NT2/D1 (cell line): ENCODE results near the gene RIPK4.

Source experiments
- DNase-seq: peaks from one replicate; pipeline ENCODE4 v3.0.0-alpha.2; 2011; ENCODE audit warnings: low read depth, low spot score
- H3K27me3 ChIP-seq: 2 replicates; pipeline ENCODE4 v1.6.0; 2011; ENCODE audit warnings: mild to moderate bottlenecking; ENCODE audit not compliant: insufficient read length, insufficient read depth
- H3K36me3 ChIP-seq: 2 replicates; pipeline ENCODE4 v1.6.1; 2011; ENCODE audit warnings: mild to moderate bottlenecking, low read length, mixed read lengths; ENCODE audit not compliant: insufficient read depth, insufficient read length
- H3K4me1 ChIP-seq: 2 replicates; pipeline ENCODE4 v1.5.1; 2011; ENCODE audit not compliant: insufficient read depth, insufficient read length
- H3K4me3 ChIP-seq: 2 replicates; pipeline ENCODE4 v1.5.1; 2011; ENCODE audit warnings: low read depth; ENCODE audit not compliant: insufficient read length
- H3K9ac ChIP-seq: 2 replicates; pipeline ENCODE4 v1.6.0; 2011; ENCODE audit warnings: low read depth; ENCODE audit not compliant: insufficient read length
- H3K9me3 ChIP-seq: 2 replicates; pipeline ENCODE4 v1.5.1; 2011; ENCODE audit warnings: mild to moderate bottlenecking, low read length; ENCODE audit not compliant: insufficient read depth
- SUZ12 ChIP-seq: IDR thresholded peaks from 2 replicates; pipeline ENCODE4 v1.6.1; 2011; ENCODE audit not compliant: insufficient read length, insufficient read depth; ENCODE audit errors: extremely low read depth
- YY1 ChIP-seq: IDR thresholded peaks from 2 replicates; pipeline ENCODE4 v1.6.1; 2011; ENCODE audit not compliant: insufficient read length, insufficient read depth
- ZNF274 ChIP-seq: IDR thresholded peaks from 2 replicates; pipeline ENCODE4 v1.6.1; 2011; ENCODE audit warnings: mild to moderate bottlenecking, low read depth, low read length

Gene RIPK4

DNA sequence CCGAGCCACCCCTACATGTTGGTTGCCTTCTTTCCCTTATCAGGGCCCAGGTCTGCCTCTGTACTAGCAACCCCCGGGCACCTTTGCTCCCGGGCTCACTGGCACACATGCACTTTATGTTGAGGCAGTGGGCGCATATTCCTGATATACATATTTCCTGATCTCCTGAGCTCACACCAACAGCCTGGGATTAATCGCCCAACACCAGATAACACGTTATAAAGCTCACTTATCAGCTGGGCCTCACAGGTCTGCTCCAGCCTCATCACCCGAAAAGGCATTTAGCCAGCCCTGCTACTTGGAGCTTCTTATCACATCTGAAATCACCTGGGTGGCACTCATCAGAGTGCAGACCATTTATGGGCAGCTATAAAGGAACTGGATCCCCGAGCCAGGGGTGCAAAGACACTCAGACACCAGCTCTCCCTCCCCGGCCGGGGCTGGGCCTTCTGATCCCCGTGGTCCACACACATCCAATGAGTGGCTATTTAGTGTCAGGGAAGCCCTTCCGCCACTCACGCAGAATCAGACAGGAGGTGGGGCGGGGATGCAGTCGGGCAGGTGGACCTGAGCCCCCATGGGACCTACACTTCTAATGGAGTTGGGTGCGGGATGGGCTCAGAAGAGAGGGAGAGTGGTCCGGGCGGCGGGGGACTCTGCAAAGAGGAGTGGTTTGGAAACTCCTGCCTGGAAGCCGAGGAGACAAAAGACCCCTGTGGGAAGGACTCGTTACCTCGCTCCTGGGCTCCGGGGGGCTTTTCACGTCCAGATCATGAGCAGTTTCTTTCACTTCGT is 21.6 kb downstream of the RIPK4 start:
- TF ChIP-seq YY1 (no peak), ZNF274 (no peak), SUZ12 (no peak)

DNA sequence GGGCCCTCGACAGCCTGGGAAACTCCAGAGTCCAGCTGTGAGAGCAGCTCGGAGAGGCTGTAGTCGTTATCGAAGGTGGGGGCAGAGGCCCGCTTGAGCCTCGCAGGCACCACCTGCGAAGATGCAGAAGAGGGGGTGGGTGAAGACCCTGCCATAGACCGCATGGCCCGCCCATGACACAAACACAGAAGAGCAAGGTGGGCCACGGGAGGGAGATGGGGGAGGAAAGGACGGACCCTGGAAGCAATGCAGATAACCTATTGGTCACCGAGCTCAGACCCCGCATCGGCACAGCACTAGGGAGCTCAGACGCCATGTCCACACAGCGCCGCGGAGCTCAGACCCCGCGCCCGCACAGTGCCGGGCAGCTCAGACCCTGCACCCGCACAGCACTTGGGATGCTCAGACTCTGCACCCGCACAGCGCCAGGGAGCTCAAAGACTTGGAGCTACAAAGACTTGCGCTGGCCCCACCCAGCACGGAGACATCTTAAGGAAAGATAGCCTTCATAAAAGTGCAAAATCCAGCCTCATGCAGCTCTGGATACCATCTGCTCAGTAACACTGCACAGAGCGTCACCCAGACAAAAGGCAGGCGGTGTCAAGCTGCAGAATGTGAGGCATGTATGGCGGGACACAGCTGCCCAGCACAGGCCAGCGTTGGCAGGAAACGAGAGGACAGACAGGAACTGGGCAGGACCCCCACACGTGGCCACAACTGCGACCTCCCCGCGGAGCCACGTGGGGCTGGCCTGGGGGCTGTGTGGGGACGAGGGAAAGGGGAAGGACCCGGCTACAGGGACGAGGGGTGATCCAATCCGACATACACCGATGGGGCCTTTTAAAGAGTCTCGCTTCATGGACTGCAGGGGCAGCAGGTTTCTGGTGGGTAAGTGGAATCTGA is 22.6 kb downstream of the RIPK4 start:
- DNase-seq: no peak
- peaks cover 46% of the 10 kb centered on the region for H3K36me3 ChIP-seq
- no peaks in the 10 kb centered on the region for H3K4me1 ChIP-seq
- H3K4me3 ChIP-seq: no peak overlapping the region
- no peaks in the 10 kb centered on the region for H3K9me3 ChIP-seq
- no peak for TF ChIP-seq SUZ12
- TF ChIP-seq ZNF274: no peak
- no peak for TF ChIP-seq YY1
- H3K27me3 ChIP-seq: no peaks in the 10 kb centered on the region
- H3K9ac ChIP-seq: no peak overlapping the region

More for the DNA sequence above, 21.6 kb downstream of the RIPK4 start:
- Histone ChIP-seq H3K36me3 (peaks cover 47% of the 10 kb centered on the region), H3K27me3 (no peaks in the 10 kb centered on the region), H3K9me3 (no peaks in the 10 kb centered on the region), H3K4me3 (no peak overlapping the region), H3K9ac (no peak overlapping the region), H3K4me1 (peaks cover 3% of the 10 kb centered on the region)
- no peak for DNase-seq

DNA sequence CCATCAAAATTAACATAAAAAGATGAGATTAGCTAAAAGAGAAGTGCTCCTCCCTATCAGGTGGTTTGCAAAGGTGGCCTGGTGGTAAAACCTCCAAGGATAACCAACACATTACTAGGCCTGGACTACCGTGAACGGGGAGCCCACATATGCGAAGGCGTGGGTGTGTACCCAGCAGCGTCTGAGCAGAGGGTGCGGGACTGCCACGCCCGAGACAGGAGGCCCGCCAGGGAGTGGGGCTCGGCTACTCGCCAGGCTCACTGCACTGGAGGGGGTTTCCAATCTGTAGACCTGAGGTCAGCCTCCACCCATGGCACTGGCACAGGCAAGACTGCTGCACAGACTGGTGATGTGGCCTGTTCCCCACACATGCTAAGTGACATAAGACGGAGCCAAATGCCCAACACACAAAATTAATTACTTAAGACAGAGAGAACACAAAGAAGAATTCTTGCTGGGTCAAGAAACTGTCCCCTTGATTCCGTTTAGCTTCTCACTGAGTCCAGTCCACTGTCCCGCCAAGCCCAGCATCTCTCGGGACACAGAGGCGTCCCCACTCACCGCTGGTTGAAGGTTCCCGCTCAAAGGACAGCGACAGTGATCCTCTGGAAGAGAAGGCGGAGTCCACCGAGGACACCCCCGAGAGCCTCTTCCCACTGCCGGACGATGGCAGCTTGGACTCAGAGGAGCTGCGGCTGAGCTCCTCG is 23.4 kb downstream of the RIPK4 start:
- Histone ChIP-seq H3K27me3 (no peaks in the 10 kb centered on the region), H3K4me3 (no peak overlapping the region), H3K4me1 (no peaks in the 10 kb centered on the region), H3K36me3 (peaks cover 41% of the 10 kb centered on the region), H3K9me3 (peaks cover 5% of the 10 kb centered on the region; the same call in 1 of the 2 replicates), H3K9ac (no peak overlapping the region)
- DNase-seq: no peak
- TF ChIP-seq YY1 (no peak), SUZ12 (no peak), ZNF274 (no peak)

DNA sequence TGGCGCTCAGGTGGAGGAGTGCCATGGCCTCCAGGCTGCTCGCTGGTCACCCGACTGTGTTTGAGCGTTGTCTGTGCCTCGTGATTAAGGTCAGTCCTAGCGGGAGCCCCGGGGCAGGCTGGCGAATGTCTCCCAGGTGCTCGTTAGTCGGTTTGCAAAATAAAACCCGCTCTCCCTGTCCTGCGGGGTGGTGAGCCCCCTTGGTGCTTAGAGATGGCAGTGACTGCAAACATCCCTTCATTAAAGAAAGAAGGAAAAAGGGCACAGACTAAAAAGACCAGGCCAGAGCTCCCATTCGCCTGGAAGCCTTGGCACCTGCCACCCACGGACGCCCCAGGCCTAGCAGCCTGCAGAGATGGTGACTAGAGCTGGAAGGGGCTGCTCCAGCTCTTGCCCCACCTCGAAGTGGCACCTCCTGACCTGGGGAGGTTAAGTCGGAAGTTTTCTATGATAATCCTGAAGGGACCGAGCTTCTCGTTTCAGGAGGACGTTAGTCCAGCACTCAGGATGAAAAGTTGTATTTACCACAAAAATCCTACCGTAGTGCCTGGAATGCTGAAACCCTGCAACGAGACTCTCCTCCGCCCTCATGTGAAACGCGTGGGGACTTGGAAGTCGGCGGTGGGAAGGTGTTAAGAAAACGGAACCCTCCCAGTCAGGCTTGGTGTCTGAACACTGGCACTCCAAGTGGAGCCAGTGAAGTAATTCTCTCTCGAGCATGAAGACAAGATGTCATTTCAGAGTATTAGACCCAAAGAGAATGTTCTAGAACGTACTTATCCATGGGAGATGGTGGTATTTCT is 24.6 kb downstream of the RIPK4 start:
- Histone ChIP-seq H3K27me3 (no peaks in the 10 kb centered on the region), H3K36me3 (peaks cover 39% of the 10 kb centered on the region), H3K9ac (no peak overlapping the region), H3K4me3 (no peak overlapping the region), H3K4me1 (no peaks in the 10 kb centered on the region), H3K9me3 (peaks cover 17% of the 10 kb centered on the region)
- DNase-seq: no peak
- no peak for TF ChIP-seq SUZ12
- TF ChIP-seq YY1: no peak
- no peak for TF ChIP-seq ZNF274

DNA sequence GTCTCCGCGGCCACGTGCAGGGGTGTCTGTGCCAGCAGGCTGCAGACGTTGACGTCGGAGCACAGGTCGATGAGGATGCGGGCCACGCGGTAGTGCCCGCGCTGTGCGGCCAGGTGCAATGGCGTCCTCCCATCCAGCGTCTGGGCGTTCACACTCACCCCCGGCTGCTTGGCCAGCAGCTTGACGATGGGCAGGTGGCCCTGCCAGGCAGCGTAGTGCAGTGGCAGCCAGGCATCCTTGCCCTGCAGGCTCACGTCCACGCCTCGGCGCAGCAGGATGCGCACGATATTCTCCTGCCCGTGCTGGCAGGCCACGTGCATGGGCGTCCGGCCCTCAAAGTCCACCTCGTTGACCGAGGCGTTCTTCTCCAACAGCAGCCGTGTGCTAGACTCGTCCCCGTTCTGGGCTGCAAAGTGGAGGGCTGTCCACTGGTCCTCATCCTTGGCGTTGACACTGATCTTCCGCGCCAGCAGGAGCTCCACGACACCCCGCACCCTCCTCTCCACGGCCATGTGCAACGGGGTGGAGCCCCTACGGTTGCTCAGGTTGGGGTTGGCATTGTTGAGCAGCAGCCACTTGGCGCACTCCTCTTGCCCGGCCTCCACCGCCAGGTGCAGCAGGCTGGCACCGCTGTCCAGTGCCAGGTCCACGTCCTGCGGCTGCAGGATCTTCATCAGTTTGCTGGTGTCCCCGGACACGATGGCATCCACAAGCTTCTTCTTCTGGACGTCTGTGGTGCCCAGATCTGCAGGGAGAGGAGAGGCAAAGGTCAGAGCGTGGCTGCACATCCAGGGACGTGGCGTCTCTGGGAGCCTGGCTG is 25.4 kb downstream of the RIPK4 start:
- peaks cover 25% of the 10 kb centered on the region for H3K9me3 ChIP-seq
- H3K4me3 ChIP-seq: no peak overlapping the region
- H3K9ac ChIP-seq: no peak overlapping the region
- H3K36me3 ChIP-seq: peaks cover 39% of the 10 kb centered on the region
- TF ChIP-seq ZNF274: no peak
- TF ChIP-seq SUZ12: no peak
- TF ChIP-seq YY1: no peak
- H3K4me1 ChIP-seq: no peaks in the 10 kb centered on the region
- DNase-seq: no peak
- H3K27me3 ChIP-seq: no peaks in the 10 kb centered on the region

GRCh38 chr21:41740604-41741252 is 26.1 kb downstream of the RIPK4 start:
- TF ChIP-seq SUZ12 (no peak), ZNF274 (no peak)
- H3K4me3 ChIP-seq: no peak overlapping the region
- no peak for DNase-seq
- H3K27me3 ChIP-seq: no peaks in the 10 kb centered on the region
- H3K9me3 ChIP-seq: peaks cover 30% of the 10 kb centered on the region
- no peaks in the 10 kb centered on the region for H3K4me1 ChIP-seq
- no peak overlapping the region for H3K9ac ChIP-seq
- H3K36me3 ChIP-seq: peaks cover 36% of the 10 kb centered on the region
